Bronchial epithelial cell (primary cell): ENCODE measurements around the gene ZNRF2. TPM values are rescaled to one million over a fixed set of nuclear protein-coding genes. Genes with fewer than 3 reads are reported as not detected.

ENCODE experiments used
- DNase-seq: peaks from one replicate; pipeline ENCODE4 v3.0.0-alpha.2; 2010; ENCODE audit warnings: low read depth
- FAIRE-seq: peaks from 2 replicates; lab custom pipeline; 2011; peaks lifted over from hg19 to GRCh38; lab: Jason Lieb, UNC
- H3K27me3 ChIP-seq: 2 replicates; pipeline ENCODE4 v1.5.1; 2011; ENCODE audit warnings: low read length; ENCODE audit not compliant: control insufficient read depth, insufficient read depth
- H3K36me3 ChIP-seq: 2 replicates; pipeline ENCODE4 v1.5.1; 2011; ENCODE audit warnings: low read length; ENCODE audit not compliant: control insufficient read depth, insufficient read depth
- H3K4me3 ChIP-seq: 2 replicates; pipeline ENCODE4 v1.5.1; 2011; ENCODE audit warnings: mild to moderate bottlenecking, low read depth, low read length, control low read depth
- total RNA-seq: library from RNA; depleted of rRNA; stranded (reverse); fragments of >200 nt; gene quantifications from 2 replicates; pipeline ENCODE4 v1.2.1, GENCODE V29; 2014
- TF ChIP-seq, protein P1 (sequence below): IDR thresholded peaks from 2 replicates; pipeline ENCODE4 v1.5.1; 2011; ENCODE audit warnings: mild to moderate bottlenecking, moderate library complexity, low read length, control low read depth, inconsistent platforms; ENCODE audit not compliant: insufficient read depth, severe bottlenecking

Gene ZNRF2
- total RNA-seq, 1 donor from 2014 or later, result 18.4 TPM

DNA sequence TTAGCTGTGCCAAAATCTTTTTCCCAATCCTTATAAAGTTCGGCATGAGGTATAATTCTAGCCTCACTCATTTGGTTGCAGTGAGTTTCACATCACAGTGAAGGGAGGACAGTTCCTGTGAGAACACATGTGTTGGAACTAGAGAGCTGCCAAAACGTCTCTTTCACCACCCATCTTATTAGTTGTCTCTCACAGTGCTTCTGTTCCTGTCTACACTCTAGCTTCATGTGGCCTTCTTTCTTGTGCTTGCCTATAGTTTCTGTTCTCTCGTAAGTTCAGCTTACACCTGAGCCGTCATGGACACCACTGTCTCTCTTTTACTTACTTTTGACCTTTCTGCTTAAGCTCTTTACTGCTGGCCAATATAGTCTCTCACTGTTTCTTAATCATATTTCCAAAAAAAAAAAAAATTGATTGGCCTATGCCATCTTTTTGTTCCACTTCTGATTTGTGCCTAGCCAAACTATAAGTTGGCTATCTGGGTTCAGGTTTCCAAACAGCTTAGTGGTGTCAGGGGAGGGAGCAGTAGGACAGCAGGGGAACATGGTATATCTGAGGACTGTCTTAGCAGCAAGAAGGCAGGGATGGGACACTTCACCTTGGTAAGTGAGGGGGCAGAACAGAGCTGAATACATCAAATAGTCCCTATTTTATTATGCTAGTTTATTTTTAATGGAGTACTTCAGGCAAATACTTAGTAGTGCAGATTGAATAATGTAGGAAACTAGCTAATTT, 38.0 kb downstream of the ZNRF2 start:
- TF ChIP-seq, protein P1, sequence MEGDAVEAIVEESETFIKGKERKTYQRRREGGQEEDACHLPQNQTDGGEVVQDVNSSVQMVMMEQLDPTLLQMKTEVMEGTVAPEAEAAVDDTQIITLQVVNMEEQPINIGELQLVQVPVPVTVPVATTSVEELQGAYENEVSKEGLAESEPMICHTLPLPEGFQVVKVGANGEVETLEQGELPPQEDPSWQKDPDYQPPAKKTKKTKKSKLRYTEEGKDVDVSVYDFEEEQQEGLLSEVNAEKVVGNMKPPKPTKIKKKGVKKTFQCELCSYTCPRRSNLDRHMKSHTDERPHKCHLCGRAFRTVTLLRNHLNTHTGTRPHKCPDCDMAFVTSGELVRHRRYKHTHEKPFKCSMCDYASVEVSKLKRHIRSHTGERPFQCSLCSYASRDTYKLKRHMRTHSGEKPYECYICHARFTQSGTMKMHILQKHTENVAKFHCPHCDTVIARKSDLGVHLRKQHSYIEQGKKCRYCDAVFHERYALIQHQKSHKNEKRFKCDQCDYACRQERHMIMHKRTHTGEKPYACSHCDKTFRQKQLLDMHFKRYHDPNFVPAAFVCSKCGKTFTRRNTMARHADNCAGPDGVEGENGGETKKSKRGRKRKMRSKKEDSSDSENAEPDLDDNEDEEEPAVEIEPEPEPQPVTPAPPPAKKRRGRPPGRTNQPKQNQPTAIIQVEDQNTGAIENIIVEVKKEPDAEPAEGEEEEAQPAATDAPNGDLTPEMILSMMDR, result no peak
- Histone ChIP-seq H3K4me3 (no peak overlapping the region), H3K27me3 (no peaks in the 10 kb centered on the region), H3K36me3 (no peaks in the 10 kb centered on the region)
- DNase-seq (peak; percentile 46), FAIRE-seq (peak; percentile 60)

DNA sequence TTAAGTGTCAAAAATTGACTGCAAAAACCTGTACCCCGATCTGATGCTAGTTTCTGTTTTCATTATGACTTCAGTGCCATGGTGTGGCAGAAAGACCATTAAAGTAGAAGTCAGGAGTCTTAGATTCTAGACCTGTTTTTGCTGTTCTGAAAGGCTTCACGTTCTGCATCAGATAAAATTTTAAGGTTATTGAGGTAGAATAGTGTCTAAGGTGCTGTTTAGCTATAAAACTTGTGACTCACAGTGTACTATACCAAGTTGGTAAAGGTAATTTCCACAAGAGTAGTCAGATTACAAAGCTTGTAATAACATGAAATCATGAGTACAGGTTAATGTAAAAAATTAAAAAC, 38.6 kb downstream of the ZNRF2 start:
- TF ChIP-seq, protein P1, result no peak
- H3K27me3 ChIP-seq, result no peaks in the 10 kb centered on the region
- DNase-seq (peak; percentile 89), FAIRE-seq (no peak)
- no peak overlapping the region for H3K4me3 ChIP-seq
- H3K36me3 ChIP-seq, result no peaks in the 10 kb centered on the region

DNA sequence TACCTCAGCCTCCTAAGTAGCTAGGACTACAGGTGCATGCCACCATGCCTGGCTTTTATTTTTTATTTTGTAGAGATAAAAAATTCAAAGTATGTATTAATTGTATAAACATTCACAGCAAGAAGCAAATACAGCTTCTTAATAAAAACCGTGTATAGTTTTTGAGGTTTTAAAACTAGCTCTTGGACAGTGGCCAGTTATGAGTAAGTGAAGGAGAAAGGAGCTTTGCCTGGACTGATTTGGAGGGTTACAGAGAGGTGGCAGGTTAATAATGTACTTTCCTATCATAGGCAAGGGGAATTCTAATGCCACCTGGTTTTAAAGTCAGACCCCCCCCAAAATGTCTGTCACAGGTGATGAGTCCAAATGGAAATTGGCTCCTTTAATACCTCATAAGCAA, 43.4 kb downstream of the ZNRF2 start:
- DNase-seq (peak; percentile 65), FAIRE-seq (no peak)

DNA sequence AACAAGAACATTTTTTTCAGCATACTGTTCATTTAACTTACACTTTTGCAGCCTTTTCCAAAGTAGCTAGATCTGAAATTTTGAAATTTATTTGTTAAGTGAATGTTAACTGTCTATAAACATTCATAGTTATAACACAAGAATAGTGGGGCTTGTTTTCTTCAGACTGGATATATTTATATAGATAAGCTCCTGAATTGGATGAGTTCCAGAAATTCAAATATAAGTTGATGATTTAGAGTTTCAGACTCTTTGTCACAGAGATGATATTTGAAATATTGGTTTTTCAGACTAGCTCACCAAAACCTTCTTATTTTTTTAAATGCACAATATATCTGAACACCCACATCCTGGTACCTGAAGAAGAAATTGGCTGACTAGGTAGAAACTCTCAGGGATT, 44.0 kb downstream of the ZNRF2 start:
- H3K36me3 ChIP-seq, result no peaks in the 10 kb centered on the region
- TF ChIP-seq, protein P1, result no peak
- no peak for DNase-seq
- no peak overlapping the region for H3K4me3 ChIP-seq
- H3K27me3 ChIP-seq, result no peaks in the 10 kb centered on the region
- no peak for FAIRE-seq

More for the DNA sequence above, 43.4 kb downstream of the ZNRF2 start:
- TF ChIP-seq, protein P1, result no peak
- H3K27me3 ChIP-seq, result no peaks in the 10 kb centered on the region
- no peaks in the 10 kb centered on the region for H3K36me3 ChIP-seq
- H3K4me3 ChIP-seq, result no peak overlapping the region

DNA sequence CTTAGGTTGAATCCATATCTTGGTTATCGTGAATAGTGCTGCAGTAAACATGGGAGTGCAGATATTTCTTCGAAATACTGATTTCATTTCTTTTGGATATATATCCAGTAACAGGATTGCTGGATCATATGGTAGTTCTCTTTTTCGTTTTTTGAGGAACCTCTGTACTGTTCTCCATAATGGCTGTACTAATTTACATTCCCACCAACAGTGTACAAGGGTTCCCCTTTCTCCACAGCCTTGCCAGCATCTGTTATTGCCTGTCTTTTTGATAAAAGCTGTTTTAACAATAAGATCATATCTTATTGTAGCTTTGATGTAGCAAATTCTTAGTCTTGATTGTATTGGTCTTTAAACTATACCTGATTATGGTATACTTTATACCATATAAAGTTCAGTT, 45.3 kb downstream of the ZNRF2 start:
- Histone ChIP-seq H3K4me3 (no peak overlapping the region), H3K36me3 (no peaks in the 10 kb centered on the region), H3K27me3 (no peaks in the 10 kb centered on the region)
- TF ChIP-seq, protein P1, result no peak
- FAIRE-seq, result no peak
- DNase-seq, result no peak
